ENCODE results near the gene PDCD5. TPM values are rescaled to one million over a fixed set of nuclear protein-coding genes. Genes with fewer than 3 reads are reported as not detected.
"Not testable (repeated sequence)": the region's sequence is repeated elsewhere in the genome, so short reads cannot be mapped to it uniquely, and the experiment has no call there.

Gene PDCD5
- total RNA-seq, 1 donor from 2014 or later: 123 TPM

- Mint-ChIP-seq H3K27me3 (peaks cover 3% of the 10 kb centered on the region), H3K27ac (no peak overlapping the region), H3K4me1 (ENCODE audit: unreplicated experiment) (peaks cover 7% of the 10 kb centered on the region), H3K9me3 (no peaks in the 10 kb centered on the region), H3K4me3 (no peak overlapping the region), H3K36me3 (no peaks in the 10 kb centered on the region)
- TF ChIP-seq, protein P1, sequence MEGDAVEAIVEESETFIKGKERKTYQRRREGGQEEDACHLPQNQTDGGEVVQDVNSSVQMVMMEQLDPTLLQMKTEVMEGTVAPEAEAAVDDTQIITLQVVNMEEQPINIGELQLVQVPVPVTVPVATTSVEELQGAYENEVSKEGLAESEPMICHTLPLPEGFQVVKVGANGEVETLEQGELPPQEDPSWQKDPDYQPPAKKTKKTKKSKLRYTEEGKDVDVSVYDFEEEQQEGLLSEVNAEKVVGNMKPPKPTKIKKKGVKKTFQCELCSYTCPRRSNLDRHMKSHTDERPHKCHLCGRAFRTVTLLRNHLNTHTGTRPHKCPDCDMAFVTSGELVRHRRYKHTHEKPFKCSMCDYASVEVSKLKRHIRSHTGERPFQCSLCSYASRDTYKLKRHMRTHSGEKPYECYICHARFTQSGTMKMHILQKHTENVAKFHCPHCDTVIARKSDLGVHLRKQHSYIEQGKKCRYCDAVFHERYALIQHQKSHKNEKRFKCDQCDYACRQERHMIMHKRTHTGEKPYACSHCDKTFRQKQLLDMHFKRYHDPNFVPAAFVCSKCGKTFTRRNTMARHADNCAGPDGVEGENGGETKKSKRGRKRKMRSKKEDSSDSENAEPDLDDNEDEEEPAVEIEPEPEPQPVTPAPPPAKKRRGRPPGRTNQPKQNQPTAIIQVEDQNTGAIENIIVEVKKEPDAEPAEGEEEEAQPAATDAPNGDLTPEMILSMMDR (conservative IDR thresholded peaks at IDR 0.05): no peak
- no peak for DNase-seq (ENCODE audit: extremely low spot score, unreplicated experiment)
These were observed 7.5 kb upstream of the PDCD5 start for GRCh38 chr19:32573492-32573794.

DNA sequence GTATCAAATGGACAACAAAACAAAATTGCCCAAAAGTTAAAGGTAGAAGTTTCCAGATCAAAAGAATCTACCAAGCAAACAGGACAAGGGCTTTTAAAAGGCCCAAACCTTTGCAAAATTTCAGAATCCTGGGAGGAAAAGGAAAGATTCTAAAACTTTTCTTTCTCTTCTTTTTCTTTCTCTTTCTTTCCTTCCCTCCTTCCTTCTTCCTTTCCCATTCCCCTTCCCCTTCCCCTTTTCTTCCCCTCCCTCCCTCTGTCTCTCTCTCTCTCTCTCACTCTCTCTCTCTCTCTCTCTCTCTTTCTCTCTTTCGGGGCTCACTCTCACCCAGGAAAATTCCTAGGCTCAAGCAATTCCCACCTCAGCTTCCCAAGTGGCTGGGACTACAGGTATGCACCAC is 4.2 kb upstream of the PDCD5 start:
- H3K27ac Mint-ChIP-seq: no peak overlapping the region
- TF ChIP-seq, protein P1 (conservative IDR thresholded peaks at IDR 0.05): no peak
- DNase-seq (ENCODE audit: extremely low spot score, unreplicated experiment): no peak
- H3K9me3 Mint-ChIP-seq: no peaks in the 10 kb centered on the region
- H3K4me1 Mint-ChIP-seq (ENCODE audit: unreplicated experiment): no peaks in the 10 kb centered on the region
- H3K27me3 Mint-ChIP-seq: peaks cover 3% of the 10 kb centered on the region
- no peak overlapping the region for H3K4me3 Mint-ChIP-seq
- H3K36me3 Mint-ChIP-seq: no peaks in the 10 kb centered on the region

- Mint-ChIP-seq H3K9me3 (no peaks in the 10 kb centered on the region), H3K4me1 (ENCODE audit: unreplicated experiment) (peaks cover 10% of the 10 kb centered on the region), H3K36me3 (peaks cover 11% of the 10 kb centered on the region), H3K27ac (peak overlapping the region; percentile 48), H3K4me3 (peak overlapping the region; percentile 92), H3K27me3 (peaks cover 3% of the 10 kb centered on the region)
- TF ChIP-seq, protein P1 (conservative IDR thresholded peaks at IDR 0.05): no peak
- no peak for DNase-seq (ENCODE audit: extremely low spot score, unreplicated experiment)
These were observed 563 bp upstream of the PDCD5 start for GRCh38 chr19:32580353-32580900.

DNA sequence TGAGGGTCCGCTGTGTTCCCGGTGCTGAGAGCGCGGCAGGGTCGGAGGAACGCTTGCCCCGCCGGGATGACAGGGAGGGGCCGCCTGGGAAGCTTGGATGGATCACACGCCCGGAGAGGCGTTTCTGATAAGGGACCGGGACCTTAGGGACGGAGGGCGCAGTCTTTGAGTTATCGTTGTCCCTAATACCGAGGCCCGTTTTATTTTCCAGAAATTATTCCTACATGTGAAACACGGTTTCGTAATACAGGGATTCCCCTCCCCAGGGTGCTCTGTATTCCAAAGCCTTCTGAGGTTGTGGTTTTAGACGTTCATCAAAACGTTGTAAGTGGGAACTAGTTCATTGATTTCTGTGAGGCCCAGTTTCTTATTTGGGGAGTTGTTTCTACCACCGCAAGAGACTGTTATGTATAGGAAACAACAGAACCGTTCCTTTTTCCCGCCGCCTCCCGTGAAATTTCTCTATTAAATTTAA is 752 bp downstream of the PDCD5 start:
- Mint-ChIP-seq H3K9me3 (no peaks in the 10 kb centered on the region), H3K4me3 (peak overlapping the region; percentile 93), H3K36me3 (peaks cover 21% of the 10 kb centered on the region), H3K27me3 (no peaks in the 10 kb centered on the region), H3K4me1 (ENCODE audit: unreplicated experiment) (peaks cover 10% of the 10 kb centered on the region), H3K27ac (peak overlapping the region; percentile 77)
- TF ChIP-seq, protein P1 (conservative IDR thresholded peaks at IDR 0.05): no peak
- no peak for DNase-seq (ENCODE audit: extremely low spot score, unreplicated experiment)

GRCh38 chr19:32587747-32588504 is 6.9 kb downstream of the PDCD5 start:
- H3K4me1 Mint-ChIP-seq (ENCODE audit: unreplicated experiment); H3K27me3 Mint-ChIP-seq; H3K9me3 Mint-ChIP-seq; DNase-seq (ENCODE audit: extremely low spot score, unreplicated experiment); H3K27ac Mint-ChIP-seq; H3K4me3 Mint-ChIP-seq: not testable (repeated sequence)
- peaks cover 39% of the 10 kb centered on the region for H3K36me3 Mint-ChIP-seq

DNA sequence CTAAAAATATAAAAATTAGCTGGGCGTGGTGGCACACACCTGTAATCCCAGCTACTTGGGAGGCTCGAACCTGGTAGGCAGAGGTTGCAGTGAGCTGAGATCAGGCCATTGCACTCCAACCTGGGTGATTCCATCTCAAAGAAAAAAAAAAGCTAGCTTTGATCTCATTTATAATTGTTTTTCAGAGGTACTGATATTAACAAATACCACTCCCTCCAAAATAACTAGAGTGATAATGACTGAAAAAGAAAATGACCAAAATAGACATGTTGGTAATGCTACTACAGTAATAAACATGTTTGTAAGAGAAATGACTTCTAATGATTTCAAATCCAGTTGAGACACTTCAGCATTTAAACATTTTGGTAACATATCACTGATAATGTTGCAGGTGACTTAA is 13.0 kb downstream of the PDCD5 start:
- Mint-ChIP-seq H3K9me3 (no peaks in the 10 kb centered on the region), H3K27me3 (no peaks in the 10 kb centered on the region), H3K36me3 (peaks cover 26% of the 10 kb centered on the region), H3K4me3 (no peak overlapping the region), H3K4me1 (ENCODE audit: unreplicated experiment) (no peaks in the 10 kb centered on the region), H3K27ac (no peak overlapping the region)
- DNase-seq (ENCODE audit: extremely low spot score, unreplicated experiment): no peak
- TF ChIP-seq, protein P1 (conservative IDR thresholded peaks at IDR 0.05): no peak

Data from type B pancreatic cell (in vitro differentiated cells).